K562 (cell line): Measurements from ENCODE around the gene EIF1B. TPM values are rescaled to one million over a fixed set of nuclear protein-coding genes. Genes with fewer than 3 reads are reported as not detected.

ENCODE experiments used
- CBX1 ChIP-seq: sonication (generic); IDR thresholded peaks from 2 replicates; pipeline ENCODE4 v1.6.1; 2016; ENCODE audit warnings: antibody characterized with exemption, low read depth, mild to moderate bottlenecking
- DLX4 ChIP-seq: fragments of 250-450 bp; sonication (Bioruptor Pico); IDR thresholded peaks from 2 replicates; pipeline ENCODE4 v1.6.1; 2021; ENCODE audit warnings: mild to moderate bottlenecking
- LCOR ChIP-seq: sonication (generic); formaldehyde crosslinking; IDR thresholded peaks from 2 replicates; pipeline ENCODE4 v1.8.0; 2022; ENCODE audit warnings: mild to moderate bottlenecking, missing genetic modification reagents
- MAFG ChIP-seq: fragments of 450-650 bp; conservative IDR thresholded peaks from 2 replicates; pipeline ENCODE4 v1.6.1; 2016; ENCODE audit warnings: missing genetic modification characterization, missing compliant biosample characterization
- RAD51 ChIP-seq: fragments of 450-650 bp; IDR thresholded peaks from 2 replicates; pipeline ENCODE4 v1.7.1; 2016; ENCODE audit warnings: low read depth, mild to moderate bottlenecking, borderline replicate concordance
- ZNF124 ChIP-seq: sonication (generic); formaldehyde crosslinking; IDR thresholded peaks from 2 replicates; pipeline ENCODE4 v1.8.1; 2022; ENCODE audit warnings: missing genetic modification reagents
- ZNF175 ChIP-seq: fragments of 200-800 bp; sonication (Bioruptor generic); IDR thresholded peaks from 2 replicates; pipeline ENCODE4 v1.6.1; 2016; ENCODE audit warnings: low read depth, mild to moderate bottlenecking, missing genetic modification characterization, missing compliant biosample characterization
- polyA plus RNA-seq, 8 experiments: library from polyadenylated mRNA; depleted of rRNA in 4 of 8; stranded (reverse) in 5 of 8; unstranded in 3 of 8; fragments of >200 nt; fragmentation: Nextera tagmentation in 2 of 8; fragmentation: Illumina TruSeq in 1 of 8; extraction: Ambion mirVana in 2 of 8; extraction: Trizol in 1 of 8; gene quantifications; 2 replicates each; pipeline versions ENCODE4 v1.2.1 to v1.2.3, GENCODE V29; 2011 to 2014; ENCODE audit warnings: inconsistent platforms in 1 of 8, missing spikeins in 1 of 8
- total RNA-seq, 7 experiments: library from RNA; depleted of rRNA in 6 of 7; stranded (reverse); fragments of >200 nt in 6 of 7; fragmentation: Illumina TruSeq in 2 of 7; extraction: Trizol in 2 of 7; gene quantifications; 2 replicates each; pipeline versions ENCODE4 v1.2.1 to v1.2.3, GENCODE V29; 2011 to 2021; ENCODE audit warnings: low replicate concordance in 1 of 7
- TF ChIP-seq, protein P1 (sequence below): fragments of 200-800 bp; sonication (Bioruptor generic); IDR thresholded peaks from 2 replicates; pipeline ENCODE4 v1.6.1; 2016; ENCODE audit warnings: missing genetic modification characterization, missing compliant biosample characterization

The EIF1B gene
- total and polyA plus RNA-seq, 9 of the 15 experiments (the other 6 are each of a cell fraction or from before 2014, with no cell fraction given) = 18.1 to 184 (median 78.9) TPM

GRCh38 chr3:40267937-40268724, 41.4 kb upstream of the EIF1B start (continued):
- TF ChIP-seq, protein P1, sequence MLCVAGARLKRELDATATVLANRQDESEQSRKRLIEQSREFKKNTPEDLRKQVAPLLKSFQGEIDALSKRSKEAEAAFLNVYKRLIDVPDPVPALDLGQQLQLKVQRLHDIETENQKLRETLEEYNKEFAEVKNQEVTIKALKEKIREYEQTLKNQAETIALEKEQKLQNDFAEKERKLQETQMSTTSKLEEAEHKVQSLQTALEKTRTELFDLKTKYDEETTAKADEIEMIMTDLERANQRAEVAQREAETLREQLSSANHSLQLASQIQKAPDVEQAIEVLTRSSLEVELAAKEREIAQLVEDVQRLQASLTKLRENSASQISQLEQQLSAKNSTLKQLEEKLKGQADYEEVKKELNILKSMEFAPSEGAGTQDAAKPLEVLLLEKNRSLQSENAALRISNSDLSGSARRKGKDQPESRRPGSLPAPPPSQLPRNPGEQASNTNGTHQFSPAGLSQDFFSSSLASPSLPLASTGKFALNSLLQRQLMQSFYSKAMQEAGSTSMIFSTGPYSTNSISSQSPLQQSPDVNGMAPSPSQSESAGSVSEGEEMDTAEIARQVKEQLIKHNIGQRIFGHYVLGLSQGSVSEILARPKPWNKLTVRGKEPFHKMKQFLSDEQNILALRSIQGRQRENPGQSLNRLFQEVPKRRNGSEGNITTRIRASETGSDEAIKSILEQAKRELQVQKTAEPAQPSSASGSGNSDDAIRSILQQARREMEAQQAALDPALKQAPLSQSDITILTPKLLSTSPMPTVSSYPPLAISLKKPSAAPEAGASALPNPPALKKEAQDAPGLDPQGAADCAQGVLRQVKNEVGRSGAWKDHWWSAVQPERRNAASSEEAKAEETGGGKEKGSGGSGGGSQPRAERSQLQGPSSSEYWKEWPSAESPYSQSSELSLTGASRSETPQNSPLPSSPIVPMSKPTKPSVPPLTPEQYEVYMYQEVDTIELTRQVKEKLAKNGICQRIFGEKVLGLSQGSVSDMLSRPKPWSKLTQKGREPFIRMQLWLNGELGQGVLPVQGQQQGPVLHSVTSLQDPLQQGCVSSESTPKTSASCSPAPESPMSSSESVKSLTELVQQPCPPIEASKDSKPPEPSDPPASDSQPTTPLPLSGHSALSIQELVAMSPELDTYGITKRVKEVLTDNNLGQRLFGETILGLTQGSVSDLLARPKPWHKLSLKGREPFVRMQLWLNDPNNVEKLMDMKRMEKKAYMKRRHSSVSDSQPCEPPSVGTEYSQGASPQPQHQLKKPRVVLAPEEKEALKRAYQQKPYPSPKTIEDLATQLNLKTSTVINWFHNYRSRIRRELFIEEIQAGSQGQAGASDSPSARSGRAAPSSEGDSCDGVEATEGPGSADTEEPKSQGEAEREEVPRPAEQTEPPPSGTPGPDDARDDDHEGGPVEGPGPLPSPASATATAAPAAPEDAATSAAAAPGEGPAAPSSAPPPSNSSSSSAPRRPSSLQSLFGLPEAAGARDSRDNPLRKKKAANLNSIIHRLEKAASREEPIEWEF (CRISPR knock-in tag) = 0 out of 2 replicates have a peak, but pooled peaks have one; percentile 43
- TF ChIP-seq ZNF175 (CRISPR knock-in tag) = peak; percentile 100
- no peak for TF ChIP-seq CBX1
- TF ChIP-seq RAD51 = no peak
- no peak for TF ChIP-seq ZNF124 (CRISPR knock-in tag)
- TF ChIP-seq DLX4 = no peak
- TF ChIP-seq LCOR = no peak
- TF ChIP-seq MAFG (tag) = peak; percentile 20; the same call in 1 of the 2 replicates
